Measurements from ENCODE around the gene SGIP1. TPM values are rescaled to one million over a fixed set of nuclear protein-coding genes. Genes with fewer than 3 reads are reported as not detected.

SGIP1 gene
- total and polyA plus RNA-seq, 2 of the 8 experiments (the other 6 are each of a cell fraction or from before 2014, with no cell fraction given) = 1.4 to 2.1 TPM

DNA sequence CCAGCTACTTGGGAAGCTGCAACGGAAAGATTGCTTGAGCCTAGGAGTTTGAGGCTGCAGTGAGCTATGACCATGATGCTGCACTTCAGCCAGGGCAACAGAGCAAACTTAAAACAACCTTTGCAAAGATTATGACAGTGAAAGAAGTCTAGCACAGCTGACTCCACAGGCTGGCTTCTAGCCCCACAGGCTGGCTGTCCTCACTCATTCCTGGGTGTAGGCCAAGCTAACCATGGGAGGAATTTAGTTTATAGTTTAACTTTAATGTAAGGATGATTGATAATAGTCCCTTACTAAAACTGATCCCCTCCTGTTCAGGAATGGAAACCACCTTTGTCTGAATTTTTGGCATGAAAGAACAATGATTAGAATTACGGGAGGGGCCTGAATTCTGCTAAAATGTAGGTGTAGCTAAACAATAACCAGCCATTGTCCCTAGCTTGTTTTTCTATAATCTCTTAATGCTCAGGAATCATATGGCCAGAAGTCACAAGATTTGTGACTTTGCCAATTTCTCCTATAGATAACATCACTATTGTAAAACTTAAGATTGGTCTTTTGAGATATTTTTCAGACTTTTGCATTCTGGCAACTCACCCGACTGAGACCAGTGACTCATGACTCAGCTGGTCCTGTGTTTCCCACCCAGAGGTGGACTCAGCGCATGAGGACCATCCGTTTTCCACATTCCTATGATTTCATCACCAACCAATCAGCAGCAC is 28.1 kb upstream of the SGIP1 start:
- Histone ChIP-seq H3K4me2 (ENCODE audit: insufficient read depth in 1 of 2, low read depth in 2 of 2, low read length in 2 of 2) (no peak overlapping the region), H2AK5ac (ENCODE audit: low read depth, low read length) (no peak overlapping the region), H2BK15ac (ENCODE audit: low read length) (no peak overlapping the region), H3K14ac (ENCODE audit: insufficient read length) (no peak overlapping the region), H3K9ac (replicated peaks in 1 of 4; ENCODE audit: extremely low read depth in 1 of 4, low read depth in 3 of 4, low read length in 3 of 4) (no peak overlapping the region), H4K8ac (ENCODE audit: extremely low read depth, insufficient read depth, low read length) (no peak overlapping the region), H3K18ac (ENCODE audit: extremely low read depth, low read length) (no peak overlapping the region), H3K79me2 (ENCODE audit: control insufficient read depth in 1 of 2, insufficient read depth in 2 of 2, low read length in 2 of 2) (no peaks in the 10 kb centered on the region), H3K9me3 (ENCODE audit: insufficient read depth in 2 of 2, low read depth in 1 of 2, low read length in 1 of 2) (no peaks in the 10 kb centered on the region; a peak in 1 of 4 replicates), H2BK12ac (ENCODE audit: low read depth, low read length) (no peak overlapping the region; the same call in 1 of the 2 replicates), H3K23ac (ENCODE audit: insufficient read length) (no peak overlapping the region), H3K4ac (replicated peaks; ENCODE audit: insufficient read length, low read depth, low read length) (no peak overlapping the region), H2BK20ac (ENCODE audit: low read length) (no peak overlapping the region), H2BK5ac (ENCODE audit: low read depth, low read length) (no peak overlapping the region), H3K4me1 (replicated peaks in 1 of 4; ENCODE audit: control insufficient read depth in 3 of 4, insufficient read depth in 4 of 4, low read length in 3 of 4) (no peaks in the 10 kb centered on the region), H2AFZ (ENCODE audit: low read length) (no peak overlapping the region), H3K23me2 (ENCODE audit: low read depth, low read length) (no peaks in the 10 kb centered on the region), H4K20me1 (replicated peaks in 1 of 2; ENCODE audit: control insufficient read depth in 1 of 2, insufficient read depth in 2 of 2, low read length in 2 of 2) (no peaks in the 10 kb centered on the region), H4K5ac (ENCODE audit: insufficient read length, low read depth, low read length) (no peak overlapping the region), H3K27me3 (replicated peaks in 1 of 4; ENCODE audit: control insufficient read depth in 3 of 4, extremely low read depth in 1 of 4, insufficient read depth in 3 of 4, low read length in 3 of 4) (no peaks in the 10 kb centered on the region), H4K91ac (replicated peaks; ENCODE audit: insufficient read length, low read length) (no peak overlapping the region), H3K36me3 (ENCODE audit: control insufficient read depth in 2 of 4, insufficient read depth in 4 of 4, low read length in 3 of 4) (no peaks in the 10 kb centered on the region), H3K4me3 (ENCODE audit: extremely low read depth in 1 of 4, insufficient read depth in 2 of 4, low read depth in 3 of 4, low read length in 4 of 4) (no peak overlapping the region), H3K79me1 (ENCODE audit: low read depth, low read length) (no peaks in the 10 kb centered on the region), H3K56ac (replicated peaks; ENCODE audit: insufficient read length, low read depth, low read length) (no peak overlapping the region), H3K27ac (ENCODE audit: low read depth, low read length) (no peak overlapping the region), H2BK120ac (replicated peaks; ENCODE audit: low read depth, low read length) (no peak overlapping the region)
- DNase-seq (ENCODE audit: low read depth in 1 of 2, low spot score in 2 of 2) = no peak
- FAIRE-seq = no peak
- POLR2A ChIA-PET (ENCODE audit: partially characterized antibody) = no interaction called here
- 78% methylated on average over 5 of the region's 5 CpGs; no CpG with 5 or more reads in 1 of the 2 experiments for WGBS, 2 experiments (ENCODE audit: extremely low coverage in 1 of 2, insufficient coverage in 1 of 2, insufficient read length in 1 of 2, insufficient replicate concordance in 2 of 2, low coverage in 1 of 2, low lambda C conversion rate in 2 of 2, missing lambda C conversion rate in 1 of 2)
- TF ChIP-seq, protein P1, sequence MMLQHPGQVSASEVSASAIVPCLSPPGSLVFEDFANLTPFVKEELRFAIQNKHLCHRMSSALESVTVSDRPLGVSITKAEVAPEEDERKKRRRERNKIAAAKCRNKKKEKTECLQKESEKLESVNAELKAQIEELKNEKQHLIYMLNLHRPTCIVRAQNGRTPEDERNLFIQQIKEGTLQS (IDR thresholded peaks at IDR 0.05; ENCODE audit: insufficient read depth, low read depth, low read length) = no peak
- no peak for TF ChIP-seq CHD2 (IDR thresholded peaks at IDR 0.05; ENCODE audit: low read length)
- TF ChIP-seq SP2 (IDR thresholded peaks at IDR 0.05; ENCODE audit: low read length) = no peak
- TF ChIP-seq GTF2F1 (IDR thresholded peaks at IDR 0.05; ENCODE audit: borderline replicate concordance, low read depth, low read length) = no peak
- TF ChIP-seq YY1 (IDR thresholded peaks at IDR 0.05; ENCODE audit: low read depth, low read length) = no peak
- CTCF ChIA-PET (ENCODE audit: partially characterized antibody) = interaction anchor here (0.7 to 5.4 kb wide), 16 partner anchors 8 to 521 kb away, joined by 3 to 53 read pairs (median 5); no protein-coding TSS in a partner anchor
